OCI-LY1 (cell line): ENCODE results near the gene BMP2K.

Experiments used
- EZH2 ChIP-seq: fragments of 200-600 bp; sonication (generic), shearing (Covaris generic); IDR thresholded peaks from 2 replicates; pipeline ENCODE4 v1.8.0; 2017; ENCODE audit warnings: borderline replicate concordance, mixed run types, mild to moderate bottlenecking, antibody characterized with exemption, low read length, moderate library complexity, mixed read lengths
- TF ChIP-seq, protein P1 (sequence below): fragments of 200-600 bp; sonication (generic), shearing (Covaris generic); IDR thresholded peaks from 2 replicates; pipeline ENCODE4 v1.5.1; 2017; ENCODE audit warnings: mild to moderate bottlenecking, antibody characterized with exemption, low read length, moderate library complexity, mixed read lengths

DNA sequence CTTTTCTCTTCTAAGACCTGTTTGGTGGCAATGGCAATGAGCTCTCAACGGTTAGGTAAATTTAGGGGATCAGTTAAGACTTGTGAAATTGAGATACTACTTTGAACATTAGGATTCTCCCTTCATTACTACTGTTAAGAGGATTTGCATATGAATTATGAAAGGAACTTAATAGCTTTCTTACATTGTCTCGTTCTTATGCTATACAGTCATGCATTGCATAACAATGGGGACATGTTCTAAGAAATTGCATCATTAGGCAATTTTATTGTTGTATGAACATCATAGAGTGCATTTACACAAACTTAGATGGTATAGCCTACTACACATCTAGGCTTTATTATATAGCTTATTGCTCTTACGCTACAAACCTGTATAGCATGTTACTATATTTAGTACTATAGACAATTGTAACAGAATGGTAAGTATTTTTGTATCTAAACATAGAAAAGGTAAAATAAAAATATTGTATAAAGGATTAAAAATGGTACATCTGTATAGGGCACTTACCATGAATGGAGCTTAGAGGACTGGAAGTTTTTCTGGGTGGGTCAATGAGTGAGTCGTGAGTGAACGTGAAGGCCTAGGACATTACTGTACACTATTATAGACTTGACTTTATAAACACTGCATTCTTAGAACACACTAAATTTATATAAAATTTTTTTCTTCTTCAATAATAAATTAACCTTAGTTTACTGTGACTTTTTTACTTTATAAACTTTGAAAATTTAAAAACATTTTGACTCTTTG is 100.6 kb downstream of the BMP2K start:
- TF ChIP-seq, protein P1, sequence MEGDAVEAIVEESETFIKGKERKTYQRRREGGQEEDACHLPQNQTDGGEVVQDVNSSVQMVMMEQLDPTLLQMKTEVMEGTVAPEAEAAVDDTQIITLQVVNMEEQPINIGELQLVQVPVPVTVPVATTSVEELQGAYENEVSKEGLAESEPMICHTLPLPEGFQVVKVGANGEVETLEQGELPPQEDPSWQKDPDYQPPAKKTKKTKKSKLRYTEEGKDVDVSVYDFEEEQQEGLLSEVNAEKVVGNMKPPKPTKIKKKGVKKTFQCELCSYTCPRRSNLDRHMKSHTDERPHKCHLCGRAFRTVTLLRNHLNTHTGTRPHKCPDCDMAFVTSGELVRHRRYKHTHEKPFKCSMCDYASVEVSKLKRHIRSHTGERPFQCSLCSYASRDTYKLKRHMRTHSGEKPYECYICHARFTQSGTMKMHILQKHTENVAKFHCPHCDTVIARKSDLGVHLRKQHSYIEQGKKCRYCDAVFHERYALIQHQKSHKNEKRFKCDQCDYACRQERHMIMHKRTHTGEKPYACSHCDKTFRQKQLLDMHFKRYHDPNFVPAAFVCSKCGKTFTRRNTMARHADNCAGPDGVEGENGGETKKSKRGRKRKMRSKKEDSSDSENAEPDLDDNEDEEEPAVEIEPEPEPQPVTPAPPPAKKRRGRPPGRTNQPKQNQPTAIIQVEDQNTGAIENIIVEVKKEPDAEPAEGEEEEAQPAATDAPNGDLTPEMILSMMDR, result no peak
- TF ChIP-seq EZH2, result no peak
